HAP-1 (cell line): ENCODE measurements around the gene LIN7A.

Experiments
- DNase-seq, 2 experiments: peaks; one replicate each; pipeline ENCODE4 v3.0.0-alpha.2; 2016 to 2020; ENCODE audit warnings: low spot score in 2 of 2
- H3K27me3 ChIP-seq: fragments of 250-450 bp; sonication (Bioruptor Pico); 2 replicates; pipeline ENCODE4 v1.5.1; 2020; ENCODE audit warnings: low read depth, mild to moderate bottlenecking, moderate library complexity
- H3K36me3 ChIP-seq: fragments of 250-450 bp; sonication (Bioruptor Pico); replicated peaks from 2 replicates; pipeline ENCODE4 v1.5.1; 2020; ENCODE audit warnings: mild to moderate bottlenecking
- H3K4me1 ChIP-seq: fragments of 250-450 bp; sonication (Bioruptor Pico); 2 replicates; pipeline ENCODE4 v1.5.1; 2020; ENCODE audit warnings: mild to moderate bottlenecking
- H3K4me3 ChIP-seq: fragments of 250-450 bp; sonication (Bioruptor Pico); 2 replicates; pipeline ENCODE4 v1.5.1; 2020; ENCODE audit warnings: mild to moderate bottlenecking, moderate library complexity
- H3K9me3 ChIP-seq: fragments of 250-450 bp; sonication (Bioruptor Pico); 2 replicates; pipeline ENCODE4 v1.5.1; 2020; ENCODE audit warnings: mild to moderate bottlenecking, moderate library complexity
- in situ Hi-C: fragments of 300-500 bp; cut with MboI; formaldehyde crosslinking; loops from 3 replicates; pipeline ENCODE4 v1.14.3; 2020; ENCODE audit warnings: low sequenced_read_pairs, inconsistent platforms, mixed read lengths

The LIN7A gene, protein sequence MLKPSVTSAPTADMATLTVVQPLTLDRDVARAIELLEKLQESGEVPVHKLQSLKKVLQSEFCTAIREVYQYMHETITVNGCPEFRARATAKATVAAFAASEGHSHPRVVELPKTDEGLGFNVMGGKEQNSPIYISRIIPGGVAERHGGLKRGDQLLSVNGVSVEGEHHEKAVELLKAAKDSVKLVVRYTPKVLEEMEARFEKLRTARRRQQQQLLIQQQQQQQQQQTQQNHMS

DNA sequence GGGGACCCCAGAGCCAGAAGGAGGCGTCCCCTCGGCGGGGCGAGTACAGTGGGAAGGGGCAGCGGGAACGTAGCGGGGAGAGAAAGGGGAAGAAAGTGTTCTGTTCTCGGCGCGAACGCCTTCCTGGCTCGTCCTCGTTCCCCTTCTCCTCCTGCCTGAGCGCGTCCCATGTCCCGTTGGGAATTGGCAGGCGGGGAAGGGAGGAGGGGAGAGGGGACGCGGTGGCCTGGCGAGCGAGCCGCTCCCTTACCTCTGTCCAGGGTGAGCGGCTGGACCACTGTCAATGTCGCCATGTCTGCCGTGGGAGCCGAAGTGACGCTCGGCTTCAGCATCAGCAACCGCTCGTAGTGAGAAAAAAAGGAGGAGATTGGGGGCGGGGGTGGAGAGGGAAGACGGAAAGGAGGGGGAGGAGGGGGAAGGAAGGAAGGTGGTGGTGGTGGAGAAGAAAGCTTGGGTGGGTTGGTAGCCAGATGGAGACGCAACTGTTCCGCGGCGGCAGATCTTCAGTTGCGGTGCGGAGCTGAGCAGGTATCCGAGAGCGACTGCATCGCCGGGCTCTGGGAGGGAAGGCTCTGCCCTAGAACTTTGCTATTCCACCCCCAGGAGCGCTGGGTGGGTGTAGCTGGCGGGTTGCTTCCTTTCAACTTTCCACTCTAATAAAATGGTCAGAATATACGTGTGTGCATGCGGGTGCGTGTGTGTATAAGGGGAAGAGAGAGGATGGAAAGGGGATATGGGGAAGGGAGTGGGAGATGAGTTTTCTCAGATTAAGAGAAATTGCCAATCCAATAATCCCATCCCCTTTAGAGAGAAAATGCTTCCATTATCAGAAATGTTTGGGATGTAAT is at the start of gene LIN7A:
Gene LIN7A, minus strand, starts transcription at position 544 of the 848 bp plus-strand sequence. Its CDS starts 212 bp downstream, at position 332.
- peak; percentile 80 to 81 for DNase-seq
- H3K4me1 ChIP-seq = peaks cover 46% of the 10 kb centered on the region
- H3K4me3 ChIP-seq = peak within 1 kb of the TSS; percentile 79
- no peaks in the 10 kb centered on the region for H3K9me3 ChIP-seq
- no peaks in the 10 kb centered on the region for H3K36me3 ChIP-seq
- in situ Hi-C loops = no loop called here
- H3K27me3 ChIP-seq = no peaks in the 10 kb centered on the region

DNA sequence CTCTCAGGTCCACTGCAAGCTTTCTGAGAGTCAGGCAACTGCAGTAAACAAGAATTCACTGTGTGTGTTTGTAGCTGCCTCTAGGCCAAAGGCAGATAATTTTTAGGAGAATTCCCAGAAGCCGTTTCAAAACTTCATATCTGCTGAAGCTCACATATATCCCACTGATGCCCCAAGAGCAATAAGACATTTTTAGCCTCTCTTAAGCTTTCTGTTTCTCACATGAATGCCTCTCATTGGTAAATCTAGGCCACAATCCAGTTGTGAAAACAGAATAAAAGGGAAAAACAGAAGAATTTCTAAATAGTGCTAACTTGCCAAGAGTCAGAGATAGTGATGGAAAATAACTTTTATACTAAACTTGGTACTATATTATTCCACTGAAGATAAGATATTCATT is 48.5 kb upstream of the LIN7A start:
- Histone ChIP-seq H3K27me3 (no peaks in the 10 kb centered on the region), H3K36me3 (no peaks in the 10 kb centered on the region), H3K9me3 (no peaks in the 10 kb centered on the region), H3K4me3 (no peak overlapping the region), H3K4me1 (peaks cover 7% of the 10 kb centered on the region; the same call in 1 of the 2 replicates)
- DNase-seq = no peak
- in situ Hi-C loops = no loop called here

DNA sequence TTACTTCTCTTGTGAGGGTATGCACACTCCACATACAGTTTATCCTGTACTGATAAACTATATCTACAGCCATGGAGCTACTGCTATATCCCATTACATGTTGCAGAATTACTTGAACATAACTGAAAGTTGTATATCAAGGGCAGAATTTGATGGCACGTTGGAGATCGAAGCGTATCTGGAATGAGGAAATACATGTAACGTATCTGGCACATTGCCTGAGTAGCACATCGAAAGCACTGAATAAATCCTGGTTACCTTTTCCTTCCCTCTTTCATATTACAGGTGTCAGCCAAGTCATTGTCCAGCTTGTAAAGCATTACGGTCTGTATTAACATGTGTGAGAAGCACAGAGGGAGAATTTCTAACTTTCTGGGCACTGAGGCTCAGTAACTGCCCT is 42.1 kb upstream of the LIN7A start:
- in situ Hi-C loops = no loop called here
- Histone ChIP-seq H3K4me3 (no peak overlapping the region), H3K36me3 (no peaks in the 10 kb centered on the region), H3K27me3 (no peaks in the 10 kb centered on the region), H3K4me1 (peaks cover 8% of the 10 kb centered on the region), H3K9me3 (no peaks in the 10 kb centered on the region)
- DNase-seq = no peak

DNA sequence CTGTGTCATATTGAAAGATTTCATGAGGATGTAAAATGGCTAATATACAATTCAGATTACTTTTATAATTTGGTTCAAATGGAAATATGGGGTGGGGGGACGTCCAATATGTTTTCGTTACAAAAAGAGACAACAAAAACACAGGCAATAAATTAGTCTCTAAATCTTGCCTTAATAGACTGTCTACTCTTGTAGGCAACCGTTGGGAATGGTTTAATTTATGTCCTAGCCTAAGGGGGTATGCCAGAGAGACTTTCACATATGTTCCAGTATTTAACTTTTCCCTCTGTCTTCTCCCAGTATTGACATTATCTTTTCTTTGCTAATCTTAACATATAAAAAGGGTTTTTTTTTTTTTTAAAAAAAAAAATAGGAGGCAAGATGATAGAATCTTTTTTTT is 41.5 kb upstream of the LIN7A start:
- Histone ChIP-seq H3K4me1 (peaks cover 8% of the 10 kb centered on the region), H3K9me3 (no peaks in the 10 kb centered on the region), H3K27me3 (no peaks in the 10 kb centered on the region), H3K4me3 (no peak overlapping the region), H3K36me3 (no peaks in the 10 kb centered on the region)
- in situ Hi-C loops = no loop called here
- DNase-seq = peak in 1 of 2 experiments; percentile 41

DNA sequence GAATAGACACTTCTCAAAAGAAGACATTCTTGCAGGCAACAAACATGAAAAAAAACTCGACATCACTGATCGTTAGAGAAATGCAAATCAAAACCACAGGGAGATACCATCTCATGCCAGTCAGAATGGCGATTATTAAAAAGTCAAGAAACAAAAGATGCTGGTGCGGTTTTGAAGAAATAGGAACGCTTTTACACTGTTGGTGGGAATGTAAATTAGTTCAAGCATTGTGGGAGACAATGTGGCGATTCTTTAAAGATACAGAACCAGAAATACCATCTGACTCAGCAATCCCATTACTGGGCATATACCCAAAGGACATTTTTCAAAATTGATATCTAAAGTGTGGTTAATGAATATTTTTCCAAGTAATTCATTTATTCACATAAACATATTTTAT is 39.6 kb upstream of the LIN7A start:
- in situ Hi-C loops = no loop called here
- Histone ChIP-seq H3K9me3 (no peaks in the 10 kb centered on the region), H3K4me3 (no peak overlapping the region), H3K4me1 (peaks cover 8% of the 10 kb centered on the region), H3K27me3 (no peaks in the 10 kb centered on the region), H3K36me3 (no peaks in the 10 kb centered on the region)
- no peak for DNase-seq

DNA sequence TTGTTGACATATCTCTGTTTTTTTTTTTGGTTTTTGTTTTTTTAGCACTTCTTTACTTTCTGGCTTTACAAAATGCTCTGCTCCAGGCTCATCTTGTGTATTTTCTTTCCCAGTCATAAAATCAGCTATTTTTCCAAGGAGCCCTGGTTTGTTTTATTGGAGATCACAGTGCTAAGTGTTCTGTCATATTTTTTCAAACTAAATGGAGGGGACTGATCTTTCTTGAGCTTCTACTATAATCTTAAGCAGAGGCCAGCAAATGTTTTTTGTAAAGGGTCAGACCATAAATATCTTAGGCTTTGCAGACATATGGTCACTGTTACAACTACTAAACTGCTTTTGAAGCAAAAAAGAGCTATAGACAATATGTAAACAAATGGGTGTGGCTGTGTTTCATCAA is 30.6 kb upstream of the LIN7A start:
- Histone ChIP-seq H3K4me1 (no peaks in the 10 kb centered on the region), H3K4me3 (no peak overlapping the region), H3K9me3 (no peaks in the 10 kb centered on the region; the same call in 1 of the 2 replicates), H3K36me3 (no peaks in the 10 kb centered on the region), H3K27me3 (no peaks in the 10 kb centered on the region)
- in situ Hi-C loops = no loop called here
- no peak for DNase-seq

DNA sequence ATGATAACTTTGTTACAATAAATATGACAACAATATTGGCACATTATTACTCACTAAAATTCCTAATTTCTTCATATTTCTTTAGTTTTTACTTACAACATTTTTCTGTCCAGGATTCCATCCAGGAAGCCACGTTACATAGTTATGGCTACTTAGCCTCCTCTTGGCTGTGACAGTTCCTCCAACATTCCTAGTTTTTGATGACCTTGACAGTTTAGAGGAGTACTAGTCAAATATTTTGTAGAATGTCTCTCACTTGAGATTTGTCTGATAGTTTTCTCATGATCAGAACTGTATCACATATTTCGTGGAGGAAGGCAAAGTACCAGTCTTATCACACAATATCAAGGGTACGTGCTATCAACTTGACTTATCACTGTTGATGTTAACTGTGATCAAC is 29.8 kb upstream of the LIN7A start:
- H3K4me3 ChIP-seq = no peak overlapping the region
- H3K4me1 ChIP-seq = no peaks in the 10 kb centered on the region
- no peaks in the 10 kb centered on the region for H3K27me3 ChIP-seq
- no peaks in the 10 kb centered on the region; the same call in 1 of the 2 replicates for H3K9me3 ChIP-seq
- DNase-seq = no peak
- no peaks in the 10 kb centered on the region for H3K36me3 ChIP-seq
- in situ Hi-C loops = no loop called here

DNA sequence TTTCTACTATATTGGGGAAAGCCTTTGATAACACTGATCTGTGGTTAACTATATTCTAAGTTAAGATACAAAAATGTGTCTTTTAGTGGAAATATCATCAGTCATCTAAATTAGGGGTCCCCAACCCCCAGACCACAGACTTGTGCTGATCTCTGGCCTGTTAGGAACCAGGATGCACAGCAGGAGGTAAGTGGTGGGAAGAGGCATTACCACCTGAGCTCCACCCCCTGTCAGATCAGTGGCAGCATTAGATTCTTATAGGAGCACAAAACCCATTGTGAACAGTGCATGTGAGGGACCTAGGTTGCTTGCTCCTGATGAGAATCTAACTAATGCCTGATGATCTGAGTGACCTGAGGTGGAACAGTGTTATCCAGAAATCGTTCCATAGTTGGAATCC is 28.3 kb upstream of the LIN7A start:
- H3K4me1 ChIP-seq = no peaks in the 10 kb centered on the region
- in situ Hi-C loops = no loop called here
- no peak for DNase-seq
- H3K36me3 ChIP-seq = no peaks in the 10 kb centered on the region
- no peak overlapping the region for H3K4me3 ChIP-seq
- no peaks in the 10 kb centered on the region; the same call in 1 of the 2 replicates for H3K9me3 ChIP-seq
- H3K27me3 ChIP-seq = no peaks in the 10 kb centered on the region

DNA sequence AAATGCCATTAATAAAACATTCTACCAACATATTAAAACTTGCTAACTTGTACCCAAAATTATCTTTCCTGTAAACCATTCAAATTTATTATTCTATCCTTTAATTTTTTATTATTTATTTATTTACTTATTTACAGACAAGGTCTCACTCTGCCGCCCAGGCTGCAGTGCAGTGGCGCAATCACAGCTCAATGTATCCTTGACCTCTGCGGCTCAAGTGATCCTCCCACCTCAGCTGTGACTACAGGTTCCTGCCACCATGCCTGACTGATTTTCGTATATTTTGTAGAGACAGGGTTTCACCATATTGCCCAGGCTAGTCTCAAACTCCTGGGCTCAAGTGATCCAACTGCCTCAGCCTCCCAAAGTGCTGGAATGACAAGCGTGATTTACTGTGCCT is 20.4 kb upstream of the LIN7A start:
- Histone ChIP-seq H3K9me3 (0 out of 2 replicates have a peak, but pooled peaks cover 2% of the 10 kb centered on the region), H3K36me3 (no peaks in the 10 kb centered on the region), H3K4me3 (no peak overlapping the region), H3K27me3 (no peaks in the 10 kb centered on the region), H3K4me1 (peaks cover 37% of the 10 kb centered on the region)
- DNase-seq = no peak
- in situ Hi-C loops = no loop called here

DNA sequence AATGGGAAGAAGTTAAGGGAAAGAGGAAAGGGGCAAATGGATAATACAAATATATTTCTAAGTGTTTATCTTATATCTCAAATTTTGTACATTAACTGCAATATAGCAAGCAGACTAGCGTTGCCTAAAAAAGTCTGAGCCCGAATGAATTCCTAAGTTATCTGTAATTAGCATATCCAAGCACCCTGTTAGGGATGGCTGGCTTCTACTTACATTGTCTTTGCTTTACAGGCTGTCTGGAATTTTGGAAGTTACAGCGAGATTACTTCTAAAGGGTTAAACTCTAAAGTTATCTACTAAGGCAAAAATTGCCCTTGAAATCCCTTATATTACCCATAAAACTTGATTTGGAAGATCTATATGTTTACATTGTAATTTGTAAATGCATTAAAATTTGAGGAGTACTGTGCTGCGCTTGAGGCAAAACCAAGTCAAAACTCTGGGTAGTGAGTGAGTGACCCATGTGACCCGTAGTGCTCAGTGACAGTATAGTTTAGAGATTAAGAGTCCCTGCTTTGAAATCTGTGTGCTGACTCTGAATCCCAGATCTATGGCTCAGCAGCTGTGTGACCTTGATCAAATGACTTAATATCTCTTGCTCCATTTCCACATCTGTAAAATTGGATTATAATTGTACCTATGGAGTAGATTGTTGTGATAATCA is 17.3 kb upstream of the LIN7A start:
- Histone ChIP-seq H3K4me3 (no peak overlapping the region), H3K27me3 (no peaks in the 10 kb centered on the region), H3K36me3 (no peaks in the 10 kb centered on the region), H3K9me3 (no peaks in the 10 kb centered on the region), H3K4me1 (peaks cover 47% of the 10 kb centered on the region)
- DNase-seq = peak; percentile 36 to 65
- in situ Hi-C loops = no loop called here

DNA sequence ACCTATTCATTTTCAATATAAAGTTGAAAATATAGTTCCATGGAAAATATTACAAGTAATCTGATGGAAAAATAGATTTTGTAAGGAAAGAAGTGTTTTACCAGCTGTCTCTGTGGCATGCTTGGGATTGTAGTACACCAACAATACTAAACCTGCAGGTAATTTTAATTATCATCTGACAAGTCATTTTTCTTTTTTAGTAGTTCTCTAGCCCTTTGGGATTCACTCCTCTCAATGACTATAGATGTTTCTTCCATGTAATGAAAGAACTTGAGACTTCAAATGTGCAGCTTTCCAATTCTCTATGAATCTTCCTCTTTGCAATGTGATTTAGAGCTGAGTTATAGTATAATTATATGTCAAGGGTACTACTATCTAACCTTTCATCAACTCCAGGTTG is 14.7 kb upstream of the LIN7A start:
- peaks cover 43% of the 10 kb centered on the region for H3K4me1 ChIP-seq
- in situ Hi-C loops = no loop called here
- DNase-seq = no peak

DNA sequence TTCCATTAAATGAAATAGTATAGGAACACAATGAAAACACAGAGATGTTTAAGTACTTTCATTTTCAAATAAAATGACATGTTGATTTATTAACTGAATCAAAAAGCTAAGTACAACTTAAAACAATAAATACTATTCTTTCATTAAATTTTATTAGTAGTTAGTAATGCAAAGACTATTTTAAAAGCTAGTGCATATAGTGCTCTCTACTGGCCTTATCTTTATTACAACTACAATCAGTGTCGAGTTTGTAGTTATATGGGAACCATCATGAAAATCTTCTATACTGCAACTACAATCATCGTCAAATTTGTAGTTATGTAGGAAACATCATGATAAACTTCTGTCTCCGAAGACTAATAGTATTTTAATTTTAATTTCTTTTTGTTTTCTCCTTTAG is 8.9 kb upstream of the LIN7A start:
- no peaks in the 10 kb centered on the region for H3K27me3 ChIP-seq
- in situ Hi-C loops = no loop called here
- peak in 1 of 2 experiments; percentile 30 for DNase-seq
- H3K4me3 ChIP-seq = no peak overlapping the region
- H3K36me3 ChIP-seq = no peaks in the 10 kb centered on the region
- no peaks in the 10 kb centered on the region for H3K9me3 ChIP-seq
- H3K4me1 ChIP-seq = peaks cover 17% of the 10 kb centered on the region

More for the DNA sequence above, 14.7 kb upstream of the LIN7A start:
- Histone ChIP-seq H3K36me3 (no peaks in the 10 kb centered on the region), H3K9me3 (no peaks in the 10 kb centered on the region), H3K27me3 (no peaks in the 10 kb centered on the region), H3K4me3 (no peak overlapping the region)

DNA sequence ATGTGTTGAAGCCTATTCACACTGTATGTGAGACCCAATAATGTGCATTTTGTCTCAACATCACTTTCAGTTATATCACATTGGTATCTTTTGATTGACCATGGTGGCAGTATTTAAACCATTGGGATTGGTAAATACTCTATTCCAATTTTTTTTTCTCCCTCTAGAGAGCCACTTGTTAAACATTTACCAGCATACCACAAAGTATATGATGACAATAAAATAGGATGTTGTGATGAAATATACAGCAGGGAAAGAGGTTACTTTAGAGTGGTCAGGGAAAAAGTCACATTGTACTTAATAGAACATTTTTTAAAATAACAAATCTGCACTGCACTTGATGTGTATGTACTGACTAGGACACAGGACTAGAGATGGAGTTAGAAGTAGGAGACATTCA is 5.6 kb upstream of the LIN7A start:
- Histone ChIP-seq H3K9me3 (no peaks in the 10 kb centered on the region), H3K27me3 (no peaks in the 10 kb centered on the region), H3K4me3 (no peak overlapping the region), H3K4me1 (peaks cover 35% of the 10 kb centered on the region), H3K36me3 (no peaks in the 10 kb centered on the region)
- no peak for DNase-seq
- in situ Hi-C loops = no loop called here

DNA sequence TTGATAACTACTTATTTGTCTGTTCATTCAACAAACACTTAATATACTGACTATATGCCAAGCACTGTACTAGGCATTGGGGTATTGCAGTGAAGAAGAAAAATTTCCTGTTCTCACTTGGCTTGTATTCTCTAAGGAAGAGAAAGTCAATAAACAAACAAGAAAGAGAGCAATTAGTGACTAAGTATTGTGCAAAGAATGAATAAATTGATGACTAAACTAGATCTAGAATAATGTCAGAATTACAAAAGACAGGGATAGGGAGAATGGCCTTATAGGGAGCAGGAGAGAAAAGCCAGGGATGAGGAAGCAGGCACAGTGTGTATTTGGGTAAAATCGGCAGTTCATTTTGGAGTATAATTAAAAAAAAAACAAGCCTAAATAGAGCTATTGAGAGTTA is 4.2 kb upstream of the LIN7A start:
- Histone ChIP-seq H3K4me3 (no peak overlapping the region), H3K36me3 (no peaks in the 10 kb centered on the region), H3K27me3 (no peaks in the 10 kb centered on the region), H3K4me1 (peaks cover 30% of the 10 kb centered on the region), H3K9me3 (no peaks in the 10 kb centered on the region)
- in situ Hi-C loops = no loop called here
- no peak for DNase-seq
